Glomerular endothelial cell (primary cell): ENCODE data around the gene ARHGEF19. TPM values are rescaled to one million over a fixed set of nuclear protein-coding genes. Genes with fewer than 3 reads are reported as not detected.
A peak's percentile ranks its signal among the peaks of the same experiment; 100 is the strongest.
"Not testable (repeated sequence)": the region's sequence is repeated elsewhere in the genome, so short reads cannot be mapped to it uniquely, and the experiment has no call there.

Source experiments
- DNase-seq: peaks from one replicate; pipeline ENCODE4 v3.0.0-alpha.2; 2011; ENCODE audit warnings: low read depth, low spot score; ENCODE audit errors: extremely low read depth
- total RNA-seq: library from RNA; depleted of rRNA; stranded (reverse); fragments of >200 nt; gene quantifications from 2 replicates; pipeline ENCODE4 v1.2.3, GENCODE V29; 2015

ARHGEF19 gene
- total RNA-seq, 1 donor from 2014 or later, result 3.7 TPM

GRCh38 chr1:16222716-16223115, 10.3 kb upstream of the ARHGEF19 start:
- not testable (repeated sequence) for DNase-seq

DNA sequence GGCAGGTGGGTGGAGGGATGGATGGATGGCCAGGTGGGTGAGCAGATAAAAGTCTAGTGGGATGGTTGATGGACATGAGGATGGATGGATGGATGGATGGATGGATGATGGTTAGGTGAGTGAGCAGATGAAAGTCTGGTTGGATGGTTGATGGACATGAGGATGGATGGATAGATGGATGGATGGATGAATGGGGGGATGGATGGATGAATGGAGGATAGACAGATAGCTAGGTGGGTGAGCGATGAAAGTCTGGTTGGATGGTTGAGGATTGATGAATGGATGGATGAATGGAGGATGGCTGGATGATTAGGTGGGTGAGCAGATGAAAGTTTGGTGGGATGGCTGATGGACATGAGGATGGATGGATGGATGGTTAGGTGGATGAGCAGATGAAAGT, 9.0 kb upstream of the ARHGEF19 start:
- DNase-seq, result no peak

GRCh38 chr1:16219968-16220500, 7.6 kb upstream of the ARHGEF19 start:
- DNase-seq, result no peak

- DNase-seq, result no peak
These were observed 6.2 kb upstream of the ARHGEF19 start for GRCh38 chr1:16218674-16219071.

DNA sequence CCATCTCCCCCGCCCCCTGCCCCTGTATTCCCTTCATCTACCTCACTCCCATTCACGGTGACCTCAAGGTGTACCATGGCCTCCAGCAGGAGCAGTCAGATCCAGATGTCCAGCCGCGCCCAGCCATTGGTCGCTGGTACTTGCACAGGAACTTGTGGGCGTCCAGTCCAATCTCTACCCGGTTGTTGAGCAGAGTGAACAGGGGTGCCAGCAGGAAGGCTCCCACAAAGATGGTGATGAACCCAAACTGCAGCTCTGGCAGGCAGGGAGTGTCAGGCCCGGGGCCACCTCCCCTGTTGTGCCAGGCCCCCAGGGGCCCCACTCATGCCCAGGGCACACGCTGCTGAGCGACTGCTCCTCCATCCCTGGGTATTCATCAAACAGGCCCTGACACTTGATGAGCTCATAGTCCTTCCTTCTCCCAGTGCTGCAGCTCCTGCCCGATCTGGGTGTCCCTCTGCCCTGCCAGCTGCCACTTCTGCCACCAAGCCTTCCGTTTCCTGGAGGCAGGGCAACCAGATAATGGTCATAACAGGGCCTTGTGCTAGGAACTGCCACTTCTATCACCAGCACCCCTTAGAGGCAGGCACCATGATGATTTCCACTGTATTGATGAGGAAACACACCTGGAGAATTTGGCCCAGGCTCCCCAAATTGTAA, 5.7 kb upstream of the ARHGEF19 start:
- DNase-seq, result no peak

DNA sequence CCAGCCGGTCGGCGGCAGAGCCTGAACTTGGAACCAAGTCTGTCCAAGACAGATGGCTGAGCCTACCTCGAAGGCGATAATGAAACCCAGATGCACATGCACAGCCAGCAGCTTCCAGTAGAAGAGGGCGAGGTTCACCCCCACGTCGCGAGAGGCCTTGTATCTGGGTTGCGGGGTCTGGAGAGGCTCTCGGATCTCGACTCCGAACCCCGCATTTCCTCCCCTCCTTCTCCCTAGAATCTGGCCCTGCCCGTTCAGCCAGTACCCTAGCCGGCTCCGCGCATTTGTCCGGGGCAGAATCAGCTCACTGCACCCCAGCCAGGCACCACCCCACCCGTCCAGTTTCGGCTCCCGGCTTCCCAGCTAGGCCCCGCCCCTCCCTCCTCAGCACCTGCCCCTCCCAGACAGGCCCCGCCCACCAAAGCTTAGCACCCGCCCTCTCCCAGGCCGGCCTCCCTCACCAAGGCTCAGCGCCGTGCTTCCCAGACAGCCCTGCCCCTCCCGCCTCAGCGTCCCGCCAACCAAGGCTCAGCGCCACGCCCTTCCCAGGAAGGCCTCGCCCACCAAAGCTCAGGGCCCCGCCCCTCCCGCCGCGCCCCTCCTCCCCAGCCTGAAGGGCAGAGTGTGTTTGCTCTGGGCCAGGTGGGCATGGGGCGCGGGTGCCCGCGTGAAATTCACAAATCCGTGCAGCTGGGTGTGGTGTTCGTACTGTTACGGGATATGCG, 4.8 kb upstream of the ARHGEF19 start:
- peak; percentile 63 for DNase-seq

GRCh38 chr1:16215882-16216753, 3.7 kb upstream of the ARHGEF19 start:
- DNase-seq, result peak; percentile 67

- not testable (repeated sequence) for DNase-seq
These were observed 2.8 kb upstream of the ARHGEF19 start for GRCh38 chr1:16215240-16215639.

GRCh38 chr1:16213544-16213943, 1.1 kb upstream of the ARHGEF19 start:
- DNase-seq, result not testable (repeated sequence)

DNA sequence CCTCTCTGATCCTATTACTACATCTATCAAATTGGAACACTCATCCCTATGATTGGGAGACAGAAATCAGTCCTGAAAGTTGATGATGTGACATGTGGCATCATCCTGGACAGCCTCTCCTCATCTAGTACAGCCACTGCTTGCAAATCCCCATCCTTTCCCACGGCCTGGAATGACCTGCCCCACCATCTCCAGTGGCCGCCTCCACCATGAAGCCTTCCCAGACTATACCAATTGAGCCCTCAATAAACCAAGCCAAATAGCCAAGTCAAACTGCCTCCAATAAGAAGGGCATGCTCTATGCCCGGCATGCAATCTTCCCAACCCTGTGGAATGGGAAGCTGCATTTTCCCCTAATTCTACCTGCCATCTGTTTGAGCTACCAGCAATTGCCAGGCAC, 561 bp upstream of the ARHGEF19 start:
- no peak for DNase-seq

DNA sequence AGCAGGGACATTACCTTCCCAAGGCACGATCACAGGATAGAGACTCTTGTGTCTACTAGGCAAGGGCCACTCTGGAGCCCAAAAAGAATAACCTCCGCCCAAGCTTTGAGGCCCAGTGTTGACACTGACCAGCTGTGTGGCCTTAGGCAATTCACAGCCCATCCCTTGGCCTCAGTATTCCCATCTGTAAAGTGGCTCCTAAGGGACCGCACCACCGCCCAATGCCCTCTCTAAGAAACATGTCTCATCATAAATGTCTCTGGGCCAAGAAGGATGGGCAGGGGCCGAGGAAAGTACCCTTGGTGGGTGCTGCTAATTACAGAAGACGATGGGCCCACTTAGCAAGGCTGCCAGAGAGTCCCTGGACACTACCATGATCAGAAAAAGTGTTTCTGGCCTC, 628 bp downstream of the ARHGEF19 start:
- no peak for DNase-seq

DNA sequence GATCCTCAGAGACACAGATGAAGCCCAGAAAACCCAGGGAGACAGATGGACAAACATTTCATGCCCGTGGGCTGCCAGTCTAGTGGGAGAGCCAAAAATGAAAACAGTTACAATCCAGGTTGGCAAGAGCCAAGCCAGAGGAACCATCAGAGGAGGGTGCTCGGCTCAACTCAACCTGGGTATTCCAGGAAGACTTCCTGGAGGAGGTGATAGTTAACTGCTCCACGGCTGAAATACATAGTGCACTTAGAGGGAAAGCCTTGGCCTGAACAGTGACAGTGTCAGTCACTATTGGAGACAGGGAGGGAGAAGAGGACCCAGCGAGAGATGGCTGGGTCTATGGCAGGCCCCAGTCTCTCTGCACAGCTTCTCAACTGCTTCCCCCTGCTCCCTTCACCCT, 1.9 kb downstream of the ARHGEF19 start:
- no peak for DNase-seq

DNA sequence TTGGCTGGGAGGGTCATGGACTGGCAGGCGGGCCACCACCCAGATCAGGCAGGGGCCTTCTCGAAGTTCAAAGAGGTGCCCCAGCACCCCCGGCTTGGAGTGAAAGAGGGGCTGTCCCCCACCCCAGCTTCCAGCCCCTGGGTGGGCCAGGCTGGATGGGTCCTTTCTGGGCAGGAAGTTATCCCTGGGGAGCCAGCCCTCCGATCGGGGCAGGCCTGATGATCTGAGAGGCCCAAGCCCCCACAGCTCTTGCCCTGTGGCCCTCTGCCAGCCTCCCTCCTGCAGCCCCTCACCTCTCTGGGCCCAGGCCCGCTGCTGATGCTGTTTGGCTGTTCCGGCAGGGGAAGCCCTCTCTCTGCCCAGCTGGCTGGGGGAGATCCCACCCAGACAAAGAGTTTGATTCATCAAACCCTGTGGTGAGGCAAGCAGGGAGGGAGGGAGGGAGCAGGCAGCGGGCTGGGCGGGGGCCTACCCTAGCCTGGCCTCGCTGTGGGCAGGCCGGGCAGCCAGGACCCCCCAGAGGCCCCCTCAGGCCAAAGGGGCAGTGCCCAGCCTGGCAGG, 2.5 kb downstream of the ARHGEF19 start:
- no peak for DNase-seq

DNA sequence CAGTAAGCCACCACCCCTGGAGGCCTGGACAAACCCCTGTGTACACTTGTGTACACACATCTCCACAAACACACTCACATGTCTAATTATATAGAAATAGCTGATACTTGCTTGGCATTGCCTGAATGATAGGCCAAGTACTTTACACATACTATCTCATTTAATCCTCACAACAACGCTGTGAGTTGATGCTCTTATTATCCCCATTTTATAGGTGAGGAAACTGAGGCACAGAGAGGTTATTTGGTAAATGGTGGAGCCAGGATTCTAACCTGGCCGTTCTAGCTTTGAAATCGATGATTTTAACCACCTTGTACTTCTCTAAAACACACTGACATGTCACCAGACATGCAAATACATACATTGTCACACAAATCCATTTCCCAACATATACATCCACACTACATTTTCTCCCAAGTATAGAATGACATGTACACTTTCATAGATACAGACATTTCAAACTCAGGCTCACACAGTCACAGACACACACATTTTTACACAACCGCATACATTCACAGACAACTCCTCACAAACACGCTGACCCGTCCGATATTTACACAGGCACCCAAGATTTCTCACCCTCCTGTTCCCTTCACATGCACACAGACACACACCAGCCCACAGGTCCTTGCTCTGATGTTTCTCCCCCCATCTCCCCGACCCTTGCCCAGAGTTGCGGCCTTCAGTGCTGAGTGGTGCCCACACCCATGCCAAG, 3.2 kb downstream of the ARHGEF19 start:
- no peak for DNase-seq

DNA sequence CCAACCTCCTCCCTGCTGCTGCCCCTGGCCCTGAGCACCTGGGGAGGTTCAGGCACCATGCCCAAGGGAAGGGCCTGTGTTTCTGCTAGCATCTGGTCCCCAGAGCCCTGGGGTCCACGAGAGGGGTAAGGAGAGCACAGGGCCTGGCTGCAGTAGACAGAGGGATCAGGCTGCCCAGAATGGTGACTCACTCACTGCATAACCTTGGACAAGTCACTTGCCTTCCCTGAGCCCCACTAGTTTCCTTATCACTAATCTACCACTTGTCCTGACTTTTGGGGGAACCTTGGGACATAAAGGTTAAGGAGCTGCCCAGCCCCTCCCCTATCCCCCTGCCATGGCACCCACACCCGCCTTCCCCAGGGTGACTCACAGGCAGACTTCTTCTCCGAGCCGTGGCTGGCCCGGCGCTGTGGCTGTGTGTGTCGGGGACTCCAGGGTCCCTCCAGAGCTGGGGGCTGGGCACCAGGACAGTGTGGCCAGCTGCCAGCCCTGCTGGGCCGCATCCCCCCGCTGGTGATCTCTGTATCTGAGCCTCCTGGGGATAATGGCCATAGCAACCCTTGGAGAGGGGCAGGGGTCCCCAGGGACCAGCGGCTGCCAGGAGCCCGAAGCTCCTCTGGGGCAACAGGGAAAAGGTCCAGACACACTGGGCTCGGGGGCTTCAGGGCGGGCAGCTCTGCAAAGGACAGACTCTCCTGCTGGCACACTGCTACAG, 4.0 kb downstream of the ARHGEF19 start:
- no peak for DNase-seq

- DNase-seq, result no peak
These were observed 4.9 kb downstream of the ARHGEF19 start for GRCh38 chr1:16207318-16208269.

DNA sequence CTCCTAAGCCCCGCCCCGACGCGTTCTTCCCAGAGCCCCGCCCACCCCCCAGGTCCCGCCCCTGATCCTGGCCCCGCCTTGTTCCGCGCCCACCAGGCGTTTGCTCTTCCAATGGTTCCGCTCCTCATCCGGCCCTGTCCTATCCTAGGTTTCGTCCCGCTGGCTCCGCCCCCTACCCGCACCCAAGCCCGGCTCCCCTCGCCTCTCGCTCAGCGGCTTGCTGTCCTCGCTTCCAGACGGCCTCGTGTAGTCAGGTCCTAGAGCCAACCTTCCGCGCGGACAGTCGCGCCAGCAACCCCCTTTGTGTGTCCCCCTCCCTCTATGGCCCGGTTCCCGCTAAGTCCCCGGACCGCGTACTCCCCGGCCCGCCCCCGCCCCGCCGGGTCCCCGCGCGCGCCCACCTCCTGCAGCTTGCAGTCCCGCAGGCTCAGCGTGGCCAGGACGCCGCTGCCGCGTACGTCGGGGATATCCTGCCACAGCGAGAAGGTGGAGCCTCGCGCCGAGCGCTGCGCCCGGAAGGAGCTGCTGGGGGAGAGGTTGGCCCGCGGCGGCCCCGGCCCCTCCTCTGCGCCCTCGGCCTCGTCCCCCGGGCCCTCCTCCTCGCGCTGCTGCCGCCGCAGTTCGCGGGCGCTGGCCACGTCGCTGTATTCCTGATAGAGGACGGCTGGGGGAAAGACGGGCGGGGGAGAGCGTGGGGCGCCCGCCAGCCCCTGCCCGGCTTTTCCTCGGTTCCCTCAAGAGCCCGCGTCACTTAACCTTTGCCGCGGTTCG, 5.7 kb downstream of the ARHGEF19 start:
- no peak for DNase-seq
